Transverse colon (tissue), 4 donors: ENCODE measurements around the gene DIAPH3.

ENCODE experiments used
- CTCF ChIP-seq, 5 experiments: fragments of 200-600 bp in 3 of 5; fragments of 450-650 bp in 2 of 5; sonication (generic) in 3 of 5; IDR thresholded peaks; 1 replicate in 2 of 5; 2 replicates in 3 of 5; pipeline ENCODE4 v1.5.1; 2016 to 2017; ENCODE audit warnings: antibody characterized with exemption in 5 of 5, inconsistent platforms in 3 of 5, mild to moderate bottlenecking in 2 of 5, moderate library complexity in 1 of 5
- EP300 ChIP-seq: sonication (generic); formaldehyde crosslinking; IDR thresholded peaks from one replicate; pipeline ENCODE4 v1.6.1; 2017; ENCODE audit warnings: antibody characterized with exemption, low read depth
- POLR2AphosphoS5 ChIP-seq, 3 donors: sonication (generic); formaldehyde crosslinking; IDR thresholded peaks; one replicate each; pipeline ENCODE4 v1.6.1; 2016; ENCODE audit warnings: antibody characterized with exemption in 3 of 3

GRCh38 chr13:60001889-60002288 is 161.8 kb downstream of the DIAPH3 start:
- TF ChIP-seq CTCF (IDR thresholded peaks at IDR 0.05), result no peak
- no peak for TF ChIP-seq EP300
- no peak for TF ChIP-seq POLR2AphosphoS5 (IDR thresholded peaks at IDR 0.05)
